ENCODE measurements around the gene GTSF1L. TPM values are rescaled to one million over a fixed set of nuclear protein-coding genes. Genes with fewer than 3 reads are reported as not detected.

The GTSF1L gene
- total RNA-seq, 1 donor from 2014 or later: not detected

- Histone ChIP-seq H3K4me1 (no peaks in the 10 kb centered on the region), H3K4me3 (no peak overlapping the region), H3K27ac (no peak overlapping the region), H3K9me3 (no peaks in the 10 kb centered on the region), H3K27me3 (no peaks in the 10 kb centered on the region), H3K36me3 (no peaks in the 10 kb centered on the region)
- DNase-seq (ENCODE audit: low spot score in 2 of 2): no peak
- intact Hi-C loops (cut with DNase I): no loop called here
- TF ChIP-seq CTCF (IDR thresholded peaks at IDR 0.05): no peak
Measured at GRCh38 chr20:43700627-43701026, 26.2 kb downstream of the GTSF1L start.

- intact Hi-C loops (cut with DNase I): no loop called here
- no peak for DNase-seq (ENCODE audit: low spot score in 2 of 2)
- TF ChIP-seq CTCF (IDR thresholded peaks at IDR 0.05): no peak
Measured at GRCh38 chr20:43699941-43700565, 26.7 kb downstream of the GTSF1L start.

GRCh38 chr20:43695571-43695970 lies 31.2 kb downstream of the GTSF1L start:
- no peaks in the 10 kb centered on the region for H3K27me3 ChIP-seq
- no peaks in the 10 kb centered on the region for H3K9me3 ChIP-seq
- no peak overlapping the region for H3K27ac ChIP-seq
- TF ChIP-seq CTCF (IDR thresholded peaks at IDR 0.05): no peak
- H3K4me1 ChIP-seq: no peaks in the 10 kb centered on the region
- no peak overlapping the region for H3K4me3 ChIP-seq
- no peak for DNase-seq (ENCODE audit: low spot score in 2 of 2)
- intact Hi-C loops (cut with DNase I): no loop called here
- H3K36me3 ChIP-seq: no peaks in the 10 kb centered on the region

More at GRCh38 chr20:43699941-43700565, 26.7 kb downstream of the GTSF1L start:
- H3K36me3 ChIP-seq: no peaks in the 10 kb centered on the region
- no peak overlapping the region for H3K27ac ChIP-seq
- H3K4me1 ChIP-seq: no peaks in the 10 kb centered on the region
- no peak overlapping the region for H3K4me3 ChIP-seq
- H3K27me3 ChIP-seq: no peaks in the 10 kb centered on the region
- no peaks in the 10 kb centered on the region for H3K9me3 ChIP-seq

- Histone ChIP-seq H3K4me1 (no peaks in the 10 kb centered on the region), H3K36me3 (no peaks in the 10 kb centered on the region), H3K27me3 (no peaks in the 10 kb centered on the region), H3K9me3 (no peaks in the 10 kb centered on the region), H3K27ac (no peak overlapping the region), H3K4me3 (no peak overlapping the region)
- DNase-seq (ENCODE audit: low spot score in 2 of 2): no peak
- intact Hi-C loops (cut with DNase I): no loop called here
- TF ChIP-seq CTCF (IDR thresholded peaks at IDR 0.05): no peak
Measured at GRCh38 chr20:43694763-43695162, 32.0 kb downstream of the GTSF1L start.

GRCh38 chr20:43691928-43692524 lies 34.8 kb downstream of the GTSF1L start:
- no peak for DNase-seq (ENCODE audit: low spot score in 2 of 2)
- no peaks in the 10 kb centered on the region for H3K27me3 ChIP-seq
- no peak overlapping the region for H3K4me3 ChIP-seq
- no peaks in the 10 kb centered on the region for H3K36me3 ChIP-seq
- TF ChIP-seq CTCF (IDR thresholded peaks at IDR 0.05): no peak
- no peaks in the 10 kb centered on the region for H3K4me1 ChIP-seq
- H3K27ac ChIP-seq: no peak overlapping the region
- no peaks in the 10 kb centered on the region for H3K9me3 ChIP-seq
- intact Hi-C loops (cut with DNase I): no loop called here

All from ascending aorta (tissue), 2 donors.